Liver (tissue), 9 donors: ENCODE data around the gene RTN4R. TPM values are rescaled to one million over a fixed set of nuclear protein-coding genes. Genes with fewer than 3 reads are reported as not detected.
A peak's percentile ranks its signal among the peaks of the same experiment; 100 is the strongest.

Experiments
- DNase-seq: peaks from one replicate; pipeline ENCODE4 v3.0.0-alpha.2; 2017; ENCODE audit warnings: low spot score
- H3K27ac ChIP-seq, 2 donors: one replicate each; pipeline ENCODE4 v1.7.0; 2013; ENCODE audit warnings: inconsistent platforms in 2 of 2, low read length in 2 of 2, control low read depth in 1 of 2, low read depth in 1 of 2, mild to moderate bottlenecking in 1 of 2
- H3K27me3 ChIP-seq, 4 donors: one replicate each; pipeline versions ENCODE4 v1.6.1 to v1.7.0; 2013; ENCODE audit warnings: low read length in 3 of 4, inconsistent platforms in 1 of 4, mild to moderate bottlenecking in 1 of 4, moderate library complexity in 1 of 4; ENCODE audit not compliant: control insufficient read depth in 4 of 4, insufficient read depth in 4 of 4
- H3K36me3 ChIP-seq, 4 donors: one replicate each; pipeline versions ENCODE4 v1.6.1 to v1.7.0; 2013; ENCODE audit warnings: low read length in 3 of 4, mild to moderate bottlenecking in 3 of 4, low read depth in 1 of 4, moderate library complexity in 1 of 4; ENCODE audit not compliant: control insufficient read depth in 4 of 4, insufficient read depth in 3 of 4
- H3K4me1 ChIP-seq, 4 donors: one replicate each; pipeline versions ENCODE4 v1.6.1 to v1.7.0; 2013; ENCODE audit warnings: low read length in 3 of 4, mild to moderate bottlenecking in 3 of 4, moderate library complexity in 1 of 4; ENCODE audit not compliant: control insufficient read depth in 4 of 4, insufficient read depth in 4 of 4
- H3K4me3 ChIP-seq, 3 donors: one replicate each; pipeline versions ENCODE4 v1.6.1 to v1.7.0; 2013; ENCODE audit warnings: low read length in 3 of 3, control low read depth in 1 of 3, low read depth in 1 of 3, mild to moderate bottlenecking in 1 of 3
- H3K9ac ChIP-seq, 2 donors: one replicate each; pipeline ENCODE4 v1.7.0; 2013; ENCODE audit warnings: low read length in 2 of 2, mild to moderate bottlenecking in 2 of 2, moderate library complexity in 2 of 2, control low read depth in 1 of 2, low read depth in 1 of 2
- H3K9me3 ChIP-seq, 4 donors: one replicate each; pipeline versions ENCODE4 v1.6.1 to v1.7.0; 2013; ENCODE audit warnings: low read length in 3 of 4; ENCODE audit not compliant: control insufficient read depth in 4 of 4
- ATF3 ChIP-seq: IDR thresholded peaks from 2 replicates; pipeline ENCODE4 v1.6.1; 2016; ENCODE audit warnings: antibody characterized with exemption
- CTCF ChIP-seq: fragments of 150-350 bp; IDR thresholded peaks from 2 replicates; pipeline ENCODE4 v1.5.1; 2017; ENCODE audit warnings: improper control_type of control experiment, low read depth, low read length; ENCODE audit not compliant: missing input control
- EGR1 ChIP-seq, 2 donors: IDR thresholded peaks; 2 replicates each; pipeline ENCODE4 v1.6.1; 2016 to 2018; ENCODE audit warnings: antibody characterized with exemption in 2 of 2, low read depth in 2 of 2
- FOXA1 ChIP-seq: IDR thresholded peaks from 2 replicates; pipeline ENCODE4 v1.6.1; 2016; ENCODE audit warnings: antibody characterized with exemption
- FOXA2 ChIP-seq: IDR thresholded peaks from 2 replicates; pipeline ENCODE4 v1.6.1; 2016; ENCODE audit warnings: antibody characterized with exemption
- GABPA ChIP-seq, 2 donors: IDR thresholded peaks in 1 of 2; conservative IDR thresholded peaks in 1 of 2; 2 replicates each; pipeline ENCODE4 v1.6.1; 2016; ENCODE audit warnings: antibody characterized with exemption in 2 of 2, mild to moderate bottlenecking in 1 of 2, moderate library complexity in 1 of 2
- HNF4A ChIP-seq, 2 donors: conservative IDR thresholded peaks; 2 replicates each; pipeline ENCODE4 v1.6.1; 2016; ENCODE audit warnings: antibody characterized with exemption in 2 of 2, mild to moderate bottlenecking in 2 of 2
- HNF4G ChIP-seq: IDR thresholded peaks from 2 replicates; pipeline ENCODE4 v1.6.1; 2016; ENCODE audit warnings: antibody characterized with exemption
- JUND ChIP-seq, 2 donors: IDR thresholded peaks; 2 replicates each; pipeline ENCODE4 v1.6.1; 2016; ENCODE audit warnings: antibody characterized with exemption in 2 of 2
- MAX ChIP-seq: IDR thresholded peaks from 2 replicates; pipeline ENCODE4 v1.6.1; 2016; ENCODE audit warnings: antibody characterized with exemption
- NR2F2 ChIP-seq: IDR thresholded peaks from 2 replicates; pipeline ENCODE4 v1.6.1; 2016; ENCODE audit warnings: antibody characterized with exemption
- RAD21 ChIP-seq, 2 donors: IDR thresholded peaks; 2 replicates each; pipeline ENCODE4 v1.6.1; 2016; ENCODE audit warnings: antibody characterized with exemption in 2 of 2, mild to moderate bottlenecking in 2 of 2
- REST ChIP-seq: IDR thresholded peaks from 2 replicates; pipeline ENCODE4 v1.6.1; 2016; ENCODE audit warnings: antibody characterized with exemption, mild to moderate bottlenecking
- RXRA ChIP-seq, 2 donors: IDR thresholded peaks; 2 replicates each; pipeline ENCODE4 v1.6.1; 2017 to 2018; ENCODE audit warnings: antibody characterized with exemption in 2 of 2, mild to moderate bottlenecking in 1 of 2
- SP1 ChIP-seq: IDR thresholded peaks from 2 replicates; pipeline ENCODE4 v1.6.1; 2018; ENCODE audit warnings: antibody characterized with exemption, mild to moderate bottlenecking
- TAF1 ChIP-seq: conservative IDR thresholded peaks from 2 replicates; pipeline ENCODE4 v1.6.1; 2016; ENCODE audit warnings: antibody characterized with exemption, mild to moderate bottlenecking
- YY1 ChIP-seq: IDR thresholded peaks from 2 replicates; pipeline ENCODE4 v1.6.1; 2016; ENCODE audit warnings: antibody characterized with exemption, mild to moderate bottlenecking
- ZBTB33 ChIP-seq: IDR thresholded peaks from 2 replicates; pipeline ENCODE4 v1.6.1; 2016; ENCODE audit warnings: antibody characterized with exemption
- WGBS: extraction: QIAGEN DNeasy Blood & Tissue Kit; methylation state at CpG from one replicate; pipeline ENCODE4 v1.1.7; 2013; 5-methylcytosine and 5-hydroxymethylcytosine counted together
- polyA plus RNA-seq, 2 donors: library from polyadenylated mRNA; stranded (reverse) in 1 of 2; unstranded in 1 of 2; fragments of 200-250 nt in 1 of 2; fragments of >200 nt in 1 of 2; fragmentation: Nextera tagmentation in 1 of 2; extraction: Ambion mirVana in 1 of 2; gene quantifications; one replicate each; pipeline versions ENCODE4 v1.2.1 to v1.2.3, GENCODE V29; 2013 to 2015
- total RNA-seq, 2 donors: library from RNA; depleted of rRNA; stranded (reverse); fragments of >200 nt; gene quantifications; one replicate each; pipeline ENCODE4 v1.2.3, GENCODE V29; 2014
- donor health status: healthy.
- donor health status: healthy.
- donor health status: healthy.
- donor health status: healthy.
- donor health status: healthy.

Gene RTN4R
- total and polyA plus RNA-seq, 4 donors: 0.33 to 10.4 (median 1.1) TPM

GRCh38 chr22:20223421-20224255 lies 44.5 kb downstream of the RTN4R start:
- Histone ChIP-seq H3K4me3 (no peak overlapping the region), H3K36me3 (no peaks in the 10 kb centered on the region), H3K9ac (no peak overlapping the region), H3K27me3 (no peaks in the 10 kb centered on the region), H3K4me1 (peaks cover 16 to 37% (median 29%) of the 10 kb centered on the region in 4 donors), H3K27ac (no peak overlapping the region), H3K9me3 (no peaks in the 10 kb centered on the region)
- 87% methylated on average over 29 of the region's 29 CpGs for WGBS
- DNase-seq: no peak
- TF ChIP-seq MAX (no peak), JUND (IDR thresholded peaks at IDR 0.05) (no peak)

- H3K27me3 ChIP-seq: no peaks in the 10 kb centered on the region
- H3K4me1 ChIP-seq: peaks cover 16 to 37% (median 29%) of the 10 kb centered on the region in 4 donors
- peak overlapping the region; percentile 77 to 87 for H3K27ac ChIP-seq
- H3K36me3 ChIP-seq: no peaks in the 10 kb centered on the region
- H3K4me3 ChIP-seq: no peak overlapping the region
- no peak for DNase-seq
- H3K9ac ChIP-seq: no peak overlapping the region
- H3K9me3 ChIP-seq: no peaks in the 10 kb centered on the region
- TF ChIP-seq YY1: no peak
- TF ChIP-seq FOXA2: no peak
- TF ChIP-seq EGR1 (IDR thresholded peaks at IDR 0.05; ENCODE audit: low read depth in 2 of 2): no peak
- TF ChIP-seq NR2F2: no peak
- TF ChIP-seq MAX: no peak
- no peak for TF ChIP-seq RXRA (IDR thresholded peaks at IDR 0.05)
- no peak for TF ChIP-seq GABPA (IDR thresholded peaks at IDR 0.05 in 1 of 2, conservative IDR thresholded peaks at IDR 0.05 in 1 of 2)
- no peak for TF ChIP-seq REST
- no peak for TF ChIP-seq HNF4A (conservative IDR thresholded peaks at IDR 0.05)
- TF ChIP-seq TAF1: no peak
- no peak for TF ChIP-seq JUND (IDR thresholded peaks at IDR 0.05)
- TF ChIP-seq SP1: no peak
- TF ChIP-seq CTCF: no peak
- no peak for TF ChIP-seq HNF4G
- no peak for TF ChIP-seq ZBTB33
- TF ChIP-seq RAD21 (IDR thresholded peaks at IDR 0.05): no peak
- TF ChIP-seq ATF3: no peak
- no peak for TF ChIP-seq FOXA1
- WGBS: 75% methylated on average over 7 of the region's 7 CpGs
Observed at GRCh38 chr22:20222764-20223420, 45.2 kb downstream of the RTN4R start.
